HepG2 (cell line): ENCODE results near the gene CD320. TPM values are rescaled to one million over a fixed set of nuclear protein-coding genes. Genes with fewer than 3 reads are reported as not detected.

Source experiments
- ATAC-seq: fragments of 200-7000 bp; cut with Tn5 transposase; 3 replicates; pipeline ENCODE4 v1.9.1; 2020; ENCODE audit warnings: mild to moderate bottlenecking, moderate library complexity
- BruUV-seq: library from RNA; stranded (reverse); fragments of 400-500 nt; replicated peaks from 2 replicates; lab custom pipeline; 2021; lab: Mats Ljungman, UMichigan
- CTCF ChIA-PET: fragments of 300-600 bp; formaldehyde crosslinking; extraction: SDS; loops from one replicate; lab custom pipeline; 2021; ENCODE audit warnings: low total read pairs, inconsistent platforms, low intra/inter-chr PET ratio; lab: Yijun Ruan, JAX
- POLR2A ChIA-PET: fragments of 350-600 bp; sonication (Branson Sonifier 250); formaldehyde crosslinking; loops from one replicate; lab custom pipeline; 2020; ENCODE audit warnings: antibody characterized with exemption, inconsistent platforms; lab: Yijun Ruan, JAX
- DNase-seq: peaks from one replicate; pipeline ENCODE4 v3.0.0-alpha.2; 2015; ENCODE audit warnings: low spot score
- FAIRE-seq: peaks from 3 replicates; lab custom pipeline; 2011; peaks lifted over from hg19 to GRCh38; lab: Jason Lieb, UNC
- H2AFZ ChIP-seq: one replicate; pipeline ENCODE4 v1.6.1; 2011; ENCODE audit warnings: low read length, inconsistent platforms
- H3K27ac ChIP-seq: fragments of 300-600 bp; 3 replicates; pipeline ENCODE4 v1.8.0; 2011; ENCODE audit warnings: mixed run types, mild to moderate bottlenecking, mixed read lengths, low read length, inconsistent platforms; ENCODE audit not compliant: insufficient read depth; ENCODE audit errors: extremely low read length
- H3K27me3 ChIP-seq, 2 experiments: fragments of 200-600 bp in 1 of 2; 2 replicates in 1 of 2; 3 replicates in 1 of 2; pipeline versions ENCODE4 v1.6.0 to v1.8.0; 2011; ENCODE audit warnings: low read length in 2 of 2, mild to moderate bottlenecking in 2 of 2, moderate library complexity in 2 of 2, inconsistent platforms in 1 of 2; ENCODE audit not compliant: insufficient read depth in 2 of 2, control insufficient read depth in 1 of 2
- H3K36me3 ChIP-seq, 2 experiments: fragments of 200-600 bp in 1 of 2; replicated peaks in 1 of 2; 2 replicates in 1 of 2; 3 replicates in 1 of 2; pipeline versions ENCODE4 v1.5.1 to v1.8.0; 2011; ENCODE audit warnings: low read length in 2 of 2, inconsistent platforms in 1 of 2; ENCODE audit not compliant: insufficient read depth in 2 of 2, control insufficient read depth in 1 of 2
- H3K4me1 ChIP-seq: 2 replicates; pipeline ENCODE4 v1.5.1; 2012; ENCODE audit warnings: low read length, inconsistent platforms; ENCODE audit not compliant: insufficient read depth
- H3K4me2 ChIP-seq: 2 replicates; pipeline ENCODE4 v1.6.0; 2011; ENCODE audit warnings: low read depth, low read length, inconsistent platforms
- H3K4me3 ChIP-seq, 3 experiments: fragments of 200-600 bp in 1 of 3; sonication (generic), shearing (Covaris generic) in 1 of 3; replicated peaks in 1 of 3; 2 replicates each; pipeline ENCODE4 v1.5.1; 2011 to 2016; ENCODE audit warnings: low read length in 3 of 3, inconsistent platforms in 2 of 3, low read depth in 2 of 3, mild to moderate bottlenecking in 2 of 3, control low read depth in 1 of 3, mixed read lengths in 1 of 3; ENCODE audit not compliant: insufficient read depth in 1 of 3
- H3K79me2 ChIP-seq: one replicate; pipeline ENCODE4 v1.6.1; 2011; ENCODE audit warnings: low read length, inconsistent platforms; ENCODE audit not compliant: insufficient read depth
- H3K9ac ChIP-seq: 2 replicates; pipeline ENCODE4 v1.6.0; 2011; ENCODE audit warnings: mild to moderate bottlenecking, low read depth, low read length, inconsistent platforms; ENCODE audit not compliant: insufficient read depth
- H3K9me3 ChIP-seq: 2 replicates; pipeline ENCODE4 v1.5.1; 2012; ENCODE audit warnings: mild to moderate bottlenecking, low read length
- H4K20me1 ChIP-seq: 2 replicates; pipeline ENCODE4 v1.6.0; 2011; ENCODE audit warnings: inconsistent platforms, mild to moderate bottlenecking, low read length, moderate library complexity; ENCODE audit not compliant: insufficient read depth
- AGO1 ChIP-seq: fragments of 200-400 bp; formaldehyde crosslinking; IDR thresholded peaks from 2 replicates; pipeline ENCODE4 v1.6.1; 2017; ENCODE audit warnings: mild to moderate bottlenecking, low read depth, low read length, moderate library complexity; ENCODE audit not compliant: poor library complexity, severe bottlenecking
- ATF7-NPFF ChIP-seq: sonication (generic); formaldehyde crosslinking; IDR thresholded peaks from 2 replicates; pipeline ENCODE4 v1.8.1; 2023; ENCODE audit warnings: mild to moderate bottlenecking, low read depth, missing genetic modification reagents, moderate library complexity
- EP300 ChIP-seq, 3 experiments: sonication (generic) in 1 of 3; formaldehyde crosslinking in 1 of 3; IDR thresholded peaks; 2 replicates each; pipeline versions ENCODE4 v1.5.1 to v1.6.1; 2011 to 2020; ENCODE audit warnings: low read depth in 2 of 3, low read length in 2 of 3, borderline replicate concordance in 1 of 3, improper control_type of control experiment in 1 of 3, mild to moderate bottlenecking in 1 of 3, missing genetic modification reagents in 1 of 3, moderate library complexity in 1 of 3
- FIP1L1 ChIP-seq: fragments of 200-400 bp; formaldehyde crosslinking; IDR thresholded peaks from 2 replicates; pipeline ENCODE4 v1.6.1; 2018; ENCODE audit warnings: low read depth, mild to moderate bottlenecking, low read length, moderate library complexity, borderline replicate concordance; ENCODE audit not compliant: insufficient read depth
- NCOA1 ChIP-seq: sonication (generic); formaldehyde crosslinking; IDR thresholded peaks from 2 replicates; pipeline ENCODE4 v1.9.0; 2021; ENCODE audit warnings: missing genetic modification reagents
- NRL ChIP-seq: sonication (generic); formaldehyde crosslinking; IDR thresholded peaks from 2 replicates; pipeline ENCODE4 v1.5.0; 2020; ENCODE audit warnings: missing genetic modification reagents, mild to moderate bottlenecking, moderate library complexity, borderline replicate concordance
- REL ChIP-seq: sonication (generic); formaldehyde crosslinking; conservative IDR thresholded peaks from 2 replicates; pipeline ENCODE4 v1.8.0; 2022; ENCODE audit warnings: mild to moderate bottlenecking, missing genetic modification reagents, moderate library complexity
- SIN3A ChIP-seq: IDR thresholded peaks from 2 replicates; pipeline ENCODE4 v1.6.1; 2011; ENCODE audit warnings: low read depth, mild to moderate bottlenecking, control low read depth, low read length, borderline replicate concordance
- SMAD1 ChIP-seq: sonication (generic); formaldehyde crosslinking; IDR thresholded peaks from 2 replicates; pipeline ENCODE4 v1.4.0; 2020; ENCODE audit warnings: missing genetic modification reagents, low read depth, mild to moderate bottlenecking, borderline replicate concordance
- TARDBP ChIP-seq: sonication (generic); formaldehyde crosslinking; IDR thresholded peaks from 2 replicates; pipeline ENCODE4 v1.8.0; 2022; ENCODE audit warnings: mild to moderate bottlenecking, missing genetic modification reagents
- ZBTB3 ChIP-seq: sonication (generic); formaldehyde crosslinking; IDR thresholded peaks from 2 replicates; pipeline ENCODE4 v1.4.0; 2020; ENCODE audit warnings: low read depth, mild to moderate bottlenecking, moderate library complexity, missing genetic modification reagents, borderline replicate concordance
- ZNF10 ChIP-seq: sonication (generic); formaldehyde crosslinking; IDR thresholded peaks from 2 replicates; pipeline ENCODE4 v1.4.0; 2020; ENCODE audit warnings: mild to moderate bottlenecking, low read depth, missing genetic modification reagents, borderline replicate concordance
- WGBS: methylation state at CpG from one replicate; pipeline ENCODE4 v1.1.6; 2017; ENCODE audit warnings: low lambda C conversion rate; 5-methylcytosine and 5-hydroxymethylcytosine counted together
- in situ Hi-C: cut with HindIII; loops from 2 replicates; pipeline ENCODE4 v1.10.0; 2017; ENCODE audit warnings: low pct_unique_long_range_greater_than_20kb; ENCODE audit not compliant: extremely low pct_ligation_motif_present
- intact Hi-C: fragments of 100-400 bp; cut with micrococcal nuclease; formaldehyde crosslinking; loops from one replicate; pipeline ENCODE4 v1.10.0; 2022; ENCODE audit not compliant: unreplicated experiment
- polyA plus RNA-seq, 8 experiments: library from polyadenylated mRNA; depleted of rRNA in 3 of 8; stranded (reverse) in 7 of 8; unstranded in 1 of 8; fragments of >200 nt; fragmentation: Illumina TruSeq in 4 of 8; extraction: Trizol in 4 of 8; gene quantifications; 2 replicates each; pipeline versions ENCODE4 v1.2.1 to v1.2.3, GENCODE V29; 2011 to 2016; ENCODE audit warnings: low read depth in 4 of 8, missing spikeins in 1 of 8, mixed read lengths in 1 of 8; ENCODE audit not compliant: insufficient read depth in 1 of 8
- total RNA-seq, 5 experiments: library from RNA; depleted of rRNA; stranded (reverse); fragments of >200 nt; fragmentation: Illumina TruSeq; extraction: Trizol; gene quantifications; 2 replicates each; pipeline ENCODE4 v1.2.3, GENCODE V29; 2016; ENCODE audit warnings: low read depth in 1 of 5
- TF ChIP-seq, protein P1 (sequence below): sonication (generic); formaldehyde crosslinking; IDR thresholded peaks from 2 replicates; pipeline ENCODE4 v1.8.0; 2022; ENCODE audit warnings: mild to moderate bottlenecking, missing genetic modification reagents, moderate library complexity
- TF ChIP-seq, protein P2 (sequence below): sonication (generic); formaldehyde crosslinking; IDR thresholded peaks from 2 replicates; pipeline ENCODE4 v1.5.0; 2020; ENCODE audit warnings: mild to moderate bottlenecking, missing genetic modification reagents
- TF ChIP-seq, protein P3 (sequence below): sonication (generic); formaldehyde crosslinking; IDR thresholded peaks from 2 replicates; pipeline ENCODE4 v1.5.0; 2020; ENCODE audit warnings: missing genetic modification reagents
- TF ChIP-seq, protein P4 (sequence below): IDR thresholded peaks from 2 replicates; pipeline ENCODE4 v1.6.1; 2016; ENCODE audit warnings: missing compliant biosample characterization, missing genetic modification reagents, borderline replicate concordance

The CD320 gene
- total and polyA plus RNA-seq, 2 of the 13 experiments (the other 11 are each of a cell fraction or from before 2014, with no cell fraction given) = 83.1 to 99.9 TPM

DNA sequence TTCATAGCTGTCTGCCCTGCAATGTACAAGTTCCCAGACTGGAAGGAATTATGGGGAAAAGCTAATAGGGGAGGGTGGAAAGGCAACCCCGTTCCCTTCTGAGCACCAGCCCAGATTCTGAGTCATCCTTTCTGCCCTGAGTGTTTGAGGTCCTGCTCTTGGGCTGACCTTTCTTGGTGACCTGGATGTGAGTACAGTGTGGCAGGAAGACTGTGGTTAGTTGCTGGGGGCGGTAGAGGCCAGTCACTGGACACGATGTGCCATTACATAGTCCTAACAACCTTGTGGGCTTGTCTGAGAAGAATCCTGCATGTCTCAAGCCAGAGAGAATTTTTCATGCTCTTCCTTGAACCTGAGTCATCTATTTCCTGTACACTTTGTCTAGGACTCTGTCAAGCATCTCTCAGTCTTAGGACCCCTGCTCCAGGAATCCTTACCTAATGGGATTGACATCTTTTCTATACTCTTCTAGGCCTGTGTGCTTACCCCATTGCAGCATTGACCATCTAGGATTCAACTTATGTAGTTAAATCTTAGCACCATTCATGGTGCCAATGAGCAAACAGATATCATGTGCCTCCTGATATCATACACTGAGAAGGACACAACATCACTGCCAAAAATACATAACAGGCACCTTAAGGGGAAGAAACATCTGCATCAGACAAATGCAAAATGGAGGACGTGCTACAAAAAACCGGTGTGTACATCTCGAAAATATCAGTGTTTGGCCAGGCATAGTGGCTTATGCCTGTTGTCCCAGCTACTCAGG lies 47.7 kb upstream of the CD320 start:
- ATAC-seq (peak; percentile 59), DNase-seq (peak; percentile 72), FAIRE-seq (peak; percentile 88)
- Histone ChIP-seq H3K4me2 (peak overlapping the region; percentile 52), H3K9ac (peak overlapping the region; percentile 54), H3K4me1 (peaks cover 71% of the 10 kb centered on the region), H2AFZ (no peak overlapping the region), H3K4me3 (no peak overlapping the region; a peak in 1 of 6 replicates), H3K79me2 (no peaks in the 10 kb centered on the region), H3K27me3 (no peaks in the 10 kb centered on the region), H3K9me3 (no peaks in the 10 kb centered on the region), H4K20me1 (no peaks in the 10 kb centered on the region), H3K27ac (peak overlapping the region; percentile 17), H3K36me3 (no peaks in the 10 kb centered on the region)
- POLR2A ChIA-PET = interaction anchor here (1.0 to 2.7 kb wide), 12 partner anchors 8 to 158 kb away, joined by 3 to 21 read pairs (median 6); partner anchors contain the start of genes ANGPTL4, MARCHF2, NDUFA7 and RAB11B
- no TSS peak for BruUV-seq
- 40% methylated on average over 6 of the region's 6 CpGs for WGBS
- in situ Hi-C loops = no loop called here
- CTCF ChIA-PET = interaction anchor here (1.2 to 4.7 kb wide), 3 partner anchors 18 to 41 kb away, joined by 3 to 42 read pairs (median 35); no protein-coding TSS in a partner anchor
- intact Hi-C loops = loop anchor here (1.0 to 10.0 kb wide), 2 partner anchors 18 to 89 kb away; partner anchors contain the start of gene HNRNPM
- no peak for TF ChIP-seq FIP1L1
- TF ChIP-seq, protein P1, sequence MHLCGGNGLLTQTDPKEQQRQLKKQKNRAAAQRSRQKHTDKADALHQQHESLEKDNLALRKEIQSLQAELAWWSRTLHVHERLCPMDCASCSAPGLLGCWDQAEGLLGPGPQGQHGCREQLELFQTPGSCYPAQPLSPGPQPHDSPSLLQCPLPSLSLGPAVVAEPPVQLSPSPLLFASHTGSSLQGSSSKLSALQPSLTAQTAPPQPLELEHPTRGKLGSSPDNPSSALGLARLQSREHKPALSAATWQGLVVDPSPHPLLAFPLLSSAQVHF (CRISPR knock-in tag) = no peak
- TF ChIP-seq NRL (CRISPR knock-in tag) = no peak
- no peak for TF ChIP-seq AGO1
- TF ChIP-seq, protein P2, sequence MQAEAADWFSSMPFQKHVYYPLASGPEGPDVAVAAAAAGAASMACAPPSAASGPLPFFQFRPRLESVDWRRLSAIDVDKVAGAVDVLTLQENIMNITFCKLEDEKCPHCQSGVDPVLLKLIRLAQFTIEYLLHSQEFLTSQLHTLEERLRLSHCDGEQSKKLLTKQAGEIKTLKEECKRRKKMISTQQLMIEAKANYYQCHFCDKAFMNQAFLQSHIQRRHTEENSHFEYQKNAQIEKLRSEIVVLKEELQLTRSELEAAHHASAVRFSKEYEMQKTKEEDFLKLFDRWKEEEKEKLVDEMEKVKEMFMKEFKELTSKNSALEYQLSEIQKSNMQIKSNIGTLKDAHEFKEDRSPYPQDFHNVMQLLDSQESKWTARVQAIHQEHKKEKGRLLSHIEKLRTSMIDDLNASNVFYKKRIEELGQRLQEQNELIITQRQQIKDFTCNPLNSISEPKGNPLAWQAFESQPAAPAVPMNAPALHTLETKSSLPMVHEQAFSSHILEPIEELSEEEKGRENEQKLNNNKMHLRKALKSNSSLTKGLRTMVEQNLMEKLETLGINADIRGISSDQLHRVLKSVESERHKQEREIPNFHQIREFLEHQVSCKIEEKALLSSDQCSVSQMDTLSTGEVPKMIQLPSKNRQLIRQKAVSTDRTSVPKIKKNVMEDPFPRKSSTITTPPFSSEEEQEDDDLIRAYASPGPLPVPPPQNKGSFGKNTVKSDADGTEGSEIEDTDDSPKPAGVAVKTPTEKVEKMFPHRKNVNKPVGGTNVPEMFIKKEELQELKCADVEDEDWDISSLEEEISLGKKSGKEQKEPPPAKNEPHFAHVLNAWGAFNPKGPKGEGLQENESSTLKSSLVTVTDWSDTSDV = no peak
- TF ChIP-seq EP300 (IDR thresholded peaks at IDR 0.05; ENCODE audit: low read depth in 2 of 2, low read length in 2 of 2) = peak in 1 of 2 experiments; percentile 53; a peak in 1 of 4 replicates
- peak; percentile 56; the same call in 1 of the 2 replicates for TF ChIP-seq EP300 (CRISPR knock-in tag; IDR thresholded peaks at IDR 0.05; ENCODE audit: borderline replicate concordance)
- TF ChIP-seq ZBTB3 = no peak; the same call in 1 of the 2 replicates
- TF ChIP-seq, protein P3, sequence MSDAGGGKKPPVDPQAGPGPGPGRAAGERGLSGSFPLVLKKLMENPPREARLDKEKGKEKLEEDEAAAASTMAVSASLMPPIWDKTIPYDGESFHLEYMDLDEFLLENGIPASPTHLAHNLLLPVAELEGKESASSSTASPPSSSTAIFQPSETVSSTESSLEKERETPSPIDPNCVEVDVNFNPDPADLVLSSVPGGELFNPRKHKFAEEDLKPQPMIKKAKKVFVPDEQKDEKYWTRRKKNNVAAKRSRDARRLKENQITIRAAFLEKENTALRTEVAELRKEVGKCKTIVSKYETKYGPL (CRISPR knock-in tag) = no peak
- TF ChIP-seq ZNF10 (CRISPR knock-in tag) = no peak
- no peak for TF ChIP-seq SMAD1 (CRISPR knock-in tag)
- TF ChIP-seq ATF7-NPFF (CRISPR knock-in tag) = no peak
- TF ChIP-seq REL = no peak
- TF ChIP-seq, protein P4, sequence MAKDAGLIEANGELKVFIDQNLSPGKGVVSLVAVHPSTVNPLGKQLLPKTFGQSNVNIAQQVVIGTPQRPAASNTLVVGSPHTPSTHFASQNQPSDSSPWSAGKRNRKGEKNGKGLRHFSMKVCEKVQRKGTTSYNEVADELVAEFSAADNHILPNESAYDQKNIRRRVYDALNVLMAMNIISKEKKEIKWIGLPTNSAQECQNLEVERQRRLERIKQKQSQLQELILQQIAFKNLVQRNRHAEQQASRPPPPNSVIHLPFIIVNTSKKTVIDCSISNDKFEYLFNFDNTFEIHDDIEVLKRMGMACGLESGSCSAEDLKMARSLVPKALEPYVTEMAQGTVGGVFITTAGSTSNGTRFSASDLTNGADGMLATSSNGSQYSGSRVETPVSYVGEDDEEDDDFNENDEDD = no peak
- TF ChIP-seq SIN3A = no peak
- 0 out of 2 replicates have a peak, but pooled peaks have one; percentile 20 for TF ChIP-seq TARDBP (CRISPR knock-in tag)
- TF ChIP-seq NCOA1 (CRISPR knock-in tag) = no peak
